Astrocyte (in vitro differentiated cells and primary cell): ENCODE results near the gene NFATC3. TPM values are rescaled to one million over a fixed set of nuclear protein-coding genes. Genes with fewer than 3 reads are reported as not detected.

Experiments used
- DNase-seq: peaks from one replicate; pipeline ENCODE4 v3.0.0-alpha.2; 2010; ENCODE audit warnings: low read depth
- FAIRE-seq: peaks from 2 replicates; lab custom pipeline; 2011; peaks lifted over from hg19 to GRCh38; lab: Jason Lieb, UNC
- H2AFZ ChIP-seq: 2 replicates; pipeline ENCODE4 v1.6.0; 2012; ENCODE audit warnings: low read depth, low read length, inconsistent platforms
- H3K27ac ChIP-seq: 2 replicates; pipeline ENCODE4 v1.5.1; 2011; ENCODE audit warnings: low read depth, low read length, inconsistent platforms
- H3K27me3 ChIP-seq: 2 replicates; pipeline ENCODE4 v1.6.0; 2011; ENCODE audit warnings: low read length, inconsistent platforms; ENCODE audit not compliant: insufficient read depth
- H3K36me3 ChIP-seq: 2 replicates; pipeline ENCODE4 v1.5.1; 2011; ENCODE audit warnings: low read length, inconsistent platforms; ENCODE audit not compliant: insufficient read depth
- H3K4me1 ChIP-seq: 2 replicates; pipeline ENCODE4 v1.5.1; 2011; ENCODE audit warnings: low read length, inconsistent platforms; ENCODE audit not compliant: insufficient read depth
- H3K4me2 ChIP-seq: 2 replicates; pipeline ENCODE4 v1.6.0; 2012; ENCODE audit warnings: low read length, inconsistent platforms
- H3K4me3 ChIP-seq: 2 replicates; pipeline ENCODE4 v1.5.1; 2011; ENCODE audit warnings: low read depth, mild to moderate bottlenecking, low read length, inconsistent platforms; ENCODE audit not compliant: insufficient read depth
- H3K79me2 ChIP-seq: 2 replicates; pipeline ENCODE4 v1.6.0; 2012; ENCODE audit warnings: mild to moderate bottlenecking, low read length, inconsistent platforms; ENCODE audit not compliant: insufficient read depth
- H3K9ac ChIP-seq: 2 replicates; pipeline ENCODE4 v1.6.0; 2012; ENCODE audit warnings: mild to moderate bottlenecking, low read length, inconsistent platforms
- H3K9me3 ChIP-seq: 2 replicates; pipeline ENCODE4 v1.5.1; 2012; ENCODE audit warnings: low read depth, mild to moderate bottlenecking, low read length, inconsistent platforms; ENCODE audit not compliant: insufficient read depth
- H4K20me1 ChIP-seq: 2 replicates; pipeline ENCODE4 v1.6.0; 2012; ENCODE audit warnings: low read length, inconsistent platforms; ENCODE audit not compliant: insufficient read depth
- H3K27ac Mint-ChIP-seq: one replicate; pipeline ENCODE4 v1.8.0; 2021; ENCODE audit warnings: mild to moderate bottlenecking, mixed read lengths; ENCODE audit not compliant: unreplicated experiment
- H3K27me3 Mint-ChIP-seq: one replicate; pipeline ENCODE4 v1.8.0; 2021; ENCODE audit warnings: low read depth, mixed read lengths; ENCODE audit not compliant: unreplicated experiment
- H3K36me3 Mint-ChIP-seq: one replicate; pipeline ENCODE4 v1.8.0; 2021; ENCODE audit warnings: low read depth, mixed read lengths; ENCODE audit not compliant: unreplicated experiment
- H3K4me1 Mint-ChIP-seq: one replicate; pipeline ENCODE4 v1.8.0; 2021; ENCODE audit warnings: low read depth, mixed read lengths; ENCODE audit not compliant: unreplicated experiment
- H3K4me3 Mint-ChIP-seq: one replicate; pipeline ENCODE4 v1.8.0; 2021; ENCODE audit warnings: mild to moderate bottlenecking, moderate library complexity, mixed read lengths; ENCODE audit not compliant: unreplicated experiment
- H3K9me3 Mint-ChIP-seq: one replicate; pipeline ENCODE4 v1.8.0; 2021; ENCODE audit warnings: mild to moderate bottlenecking, mixed read lengths; ENCODE audit not compliant: unreplicated experiment
- EZH2 ChIP-seq: IDR thresholded peaks from 2 replicates; pipeline ENCODE4 v1.6.1; 2012; ENCODE audit warnings: mild to moderate bottlenecking, low read length, inconsistent platforms; ENCODE audit not compliant: insufficient read depth
- total RNA-seq: library from RNA; stranded (reverse); gene quantifications from 2 replicates; pipeline ENCODE4 v1.2.1, GENCODE V29; 2021
- TF ChIP-seq, protein P1 (sequence below): IDR thresholded peaks from 2 replicates; pipeline ENCODE4 v1.5.1; 2011; ENCODE audit warnings: low read depth, mild to moderate bottlenecking, inconsistent platforms, low read length, moderate library complexity; ENCODE audit not compliant: insufficient read depth

The NFATC3 gene
- total RNA-seq, 1 donor from 2014 or later = 34.0 TPM

DNA sequence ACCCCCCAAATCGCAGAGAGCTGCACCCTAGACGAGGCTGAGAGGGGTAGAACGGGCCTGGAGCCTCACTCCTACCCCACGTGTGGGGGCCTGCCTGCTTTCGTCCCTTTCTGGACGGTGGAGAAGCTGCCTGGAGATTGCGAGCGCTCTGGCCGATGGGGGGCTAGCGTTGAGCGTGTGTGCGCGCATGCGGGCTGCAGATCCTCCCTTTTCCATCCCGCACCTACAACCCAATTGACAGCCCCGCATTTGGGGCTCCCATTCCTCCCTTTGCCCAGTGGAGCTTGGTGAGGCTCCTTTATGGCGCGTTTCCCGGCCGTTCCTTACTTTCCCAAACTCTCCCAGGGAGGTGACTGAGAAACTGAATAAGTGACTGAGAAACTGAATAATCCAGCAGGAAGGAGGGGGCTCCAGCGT, 151.7 kb downstream of the NFATC3 start:
- H2AFZ ChIP-seq = peak overlapping the region; percentile 75
- H3K27me3 Mint-ChIP-seq = peaks cover 4% of the 10 kb centered on the region
- no peak for TF ChIP-seq EZH2
- TF ChIP-seq, protein P1, sequence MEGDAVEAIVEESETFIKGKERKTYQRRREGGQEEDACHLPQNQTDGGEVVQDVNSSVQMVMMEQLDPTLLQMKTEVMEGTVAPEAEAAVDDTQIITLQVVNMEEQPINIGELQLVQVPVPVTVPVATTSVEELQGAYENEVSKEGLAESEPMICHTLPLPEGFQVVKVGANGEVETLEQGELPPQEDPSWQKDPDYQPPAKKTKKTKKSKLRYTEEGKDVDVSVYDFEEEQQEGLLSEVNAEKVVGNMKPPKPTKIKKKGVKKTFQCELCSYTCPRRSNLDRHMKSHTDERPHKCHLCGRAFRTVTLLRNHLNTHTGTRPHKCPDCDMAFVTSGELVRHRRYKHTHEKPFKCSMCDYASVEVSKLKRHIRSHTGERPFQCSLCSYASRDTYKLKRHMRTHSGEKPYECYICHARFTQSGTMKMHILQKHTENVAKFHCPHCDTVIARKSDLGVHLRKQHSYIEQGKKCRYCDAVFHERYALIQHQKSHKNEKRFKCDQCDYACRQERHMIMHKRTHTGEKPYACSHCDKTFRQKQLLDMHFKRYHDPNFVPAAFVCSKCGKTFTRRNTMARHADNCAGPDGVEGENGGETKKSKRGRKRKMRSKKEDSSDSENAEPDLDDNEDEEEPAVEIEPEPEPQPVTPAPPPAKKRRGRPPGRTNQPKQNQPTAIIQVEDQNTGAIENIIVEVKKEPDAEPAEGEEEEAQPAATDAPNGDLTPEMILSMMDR = no peak
- peaks cover 22% of the 10 kb centered on the region for H3K4me1 ChIP-seq
- H3K79me2 ChIP-seq = no peaks in the 10 kb centered on the region
- H3K36me3 Mint-ChIP-seq = no peaks in the 10 kb centered on the region
- peak overlapping the region; percentile 65 for H3K4me3 ChIP-seq
- no peak for FAIRE-seq
- H3K27ac Mint-ChIP-seq = peak overlapping the region; percentile 79
- H3K27ac ChIP-seq = peak overlapping the region; percentile 73
- H4K20me1 ChIP-seq = no peaks in the 10 kb centered on the region
- H3K9me3 Mint-ChIP-seq = no peaks in the 10 kb centered on the region
- peak overlapping the region; percentile 82 for H3K4me3 Mint-ChIP-seq
- H3K4me2 ChIP-seq = peak overlapping the region; percentile 84
- H3K27me3 ChIP-seq = peaks cover 15% of the 10 kb centered on the region
- no peaks in the 10 kb centered on the region for H3K36me3 ChIP-seq
- no peaks in the 10 kb centered on the region for H3K9me3 ChIP-seq
- DNase-seq = no peak
- H3K4me1 Mint-ChIP-seq = peaks cover 4% of the 10 kb centered on the region
- H3K9ac ChIP-seq = peak overlapping the region; percentile 79

DNA sequence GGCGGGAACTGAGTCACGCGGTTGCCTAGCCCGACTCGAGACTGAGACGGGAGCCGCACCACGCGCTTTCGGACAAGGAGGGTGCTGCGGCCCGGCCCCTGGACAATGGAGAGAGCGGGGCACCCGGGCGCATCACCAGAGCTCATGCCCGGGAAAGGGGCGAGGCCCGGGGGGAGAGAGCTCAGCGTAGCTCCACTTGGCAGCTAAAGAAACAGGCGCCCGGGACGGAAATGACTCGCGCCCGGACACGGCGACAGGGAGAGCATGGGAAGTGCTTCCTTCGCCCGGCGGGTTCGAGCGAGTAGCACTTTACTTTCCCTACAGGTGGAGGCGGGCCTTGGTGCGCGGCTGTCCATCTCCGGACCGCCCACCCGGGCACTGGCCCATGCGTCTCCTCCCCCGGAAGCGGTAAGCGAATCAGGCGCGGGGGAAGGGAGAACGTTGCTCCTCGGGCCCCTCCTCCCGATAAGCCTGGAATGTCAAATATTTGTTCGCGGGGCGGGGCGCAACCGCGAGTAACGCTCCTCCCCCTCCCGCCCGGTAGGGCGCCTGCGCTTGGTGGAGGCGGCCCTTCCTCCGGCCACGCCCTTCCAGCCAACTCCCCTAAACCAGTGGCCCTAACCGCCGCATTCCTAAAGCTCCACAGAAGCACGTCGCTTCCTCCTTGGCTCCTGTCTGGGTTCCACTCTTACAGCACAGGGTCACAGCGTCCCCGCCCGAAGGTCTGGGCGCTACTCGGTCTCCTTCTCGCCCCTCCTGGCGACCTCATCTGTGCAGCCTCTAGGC, 152.3 kb downstream of the NFATC3 start:
- Mint-ChIP-seq H3K27ac (peak overlapping the region; percentile 98), H3K4me1 (peaks cover 4% of the 10 kb centered on the region), H3K9me3 (no peaks in the 10 kb centered on the region), H3K27me3 (peaks cover 4% of the 10 kb centered on the region), H3K4me3 (peak overlapping the region; percentile 82), H3K36me3 (no peaks in the 10 kb centered on the region)
- FAIRE-seq (peak; percentile 5), DNase-seq (peak; percentile 91)
- H3K9me3 ChIP-seq = no peaks in the 10 kb centered on the region
- TF ChIP-seq EZH2 = no peak
- TF ChIP-seq, protein P1 = no peak
- H3K9ac ChIP-seq = peak overlapping the region; percentile 79
- peak overlapping the region; percentile 83 for H2AFZ ChIP-seq
- peaks cover 22% of the 10 kb centered on the region for H3K4me1 ChIP-seq
- no peaks in the 10 kb centered on the region for H4K20me1 ChIP-seq
- H3K27me3 ChIP-seq = peaks cover 15% of the 10 kb centered on the region
- peak overlapping the region; percentile 65 for H3K4me3 ChIP-seq
- peak overlapping the region; percentile 79 for H3K27ac ChIP-seq
- no peaks in the 10 kb centered on the region for H3K36me3 ChIP-seq
- H3K79me2 ChIP-seq = no peaks in the 10 kb centered on the region
- H3K4me2 ChIP-seq = peak overlapping the region; percentile 84

DNA sequence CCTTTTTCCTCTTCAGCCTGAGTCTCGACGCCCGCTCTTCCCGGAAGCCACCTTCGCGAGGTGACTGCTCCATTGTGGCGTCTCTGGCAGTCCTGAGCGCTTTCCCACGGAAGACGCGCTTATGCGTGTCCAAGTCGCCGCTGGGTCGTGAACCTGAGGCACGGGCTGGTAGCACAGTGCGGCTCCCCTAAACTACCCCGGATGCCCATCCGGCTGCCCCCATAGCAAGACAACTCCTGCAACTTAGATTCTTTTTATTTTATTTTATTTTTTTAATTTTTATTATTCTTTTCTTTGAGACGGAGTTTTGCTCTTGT, 152.8 kb downstream of the NFATC3 start:
- Histone ChIP-seq H3K79me2 (no peaks in the 10 kb centered on the region), H3K4me3 (peak overlapping the region; percentile 51), H3K36me3 (no peaks in the 10 kb centered on the region), H3K9ac (peak overlapping the region; percentile 77), H3K4me1 (peaks cover 22% of the 10 kb centered on the region), H3K9me3 (no peaks in the 10 kb centered on the region), H3K4me2 (peak overlapping the region; percentile 84), H3K27me3 (peaks cover 15% of the 10 kb centered on the region), H3K27ac (peak overlapping the region; percentile 79), H4K20me1 (no peaks in the 10 kb centered on the region), H2AFZ (peak overlapping the region; percentile 83)
- Mint-ChIP-seq H3K4me3 (peak overlapping the region; percentile 74), H3K27ac (peak overlapping the region; percentile 98), H3K4me1 (peaks cover 4% of the 10 kb centered on the region), H3K36me3 (no peaks in the 10 kb centered on the region), H3K27me3 (peaks cover 4% of the 10 kb centered on the region), H3K9me3 (no peaks in the 10 kb centered on the region)
- TF ChIP-seq, protein P1 = no peak
- no peak for TF ChIP-seq EZH2
- DNase-seq (no peak), FAIRE-seq (no peak)
